Measurements from ENCODE around the gene MTCL3.

Gene MTCL3

DNA sequence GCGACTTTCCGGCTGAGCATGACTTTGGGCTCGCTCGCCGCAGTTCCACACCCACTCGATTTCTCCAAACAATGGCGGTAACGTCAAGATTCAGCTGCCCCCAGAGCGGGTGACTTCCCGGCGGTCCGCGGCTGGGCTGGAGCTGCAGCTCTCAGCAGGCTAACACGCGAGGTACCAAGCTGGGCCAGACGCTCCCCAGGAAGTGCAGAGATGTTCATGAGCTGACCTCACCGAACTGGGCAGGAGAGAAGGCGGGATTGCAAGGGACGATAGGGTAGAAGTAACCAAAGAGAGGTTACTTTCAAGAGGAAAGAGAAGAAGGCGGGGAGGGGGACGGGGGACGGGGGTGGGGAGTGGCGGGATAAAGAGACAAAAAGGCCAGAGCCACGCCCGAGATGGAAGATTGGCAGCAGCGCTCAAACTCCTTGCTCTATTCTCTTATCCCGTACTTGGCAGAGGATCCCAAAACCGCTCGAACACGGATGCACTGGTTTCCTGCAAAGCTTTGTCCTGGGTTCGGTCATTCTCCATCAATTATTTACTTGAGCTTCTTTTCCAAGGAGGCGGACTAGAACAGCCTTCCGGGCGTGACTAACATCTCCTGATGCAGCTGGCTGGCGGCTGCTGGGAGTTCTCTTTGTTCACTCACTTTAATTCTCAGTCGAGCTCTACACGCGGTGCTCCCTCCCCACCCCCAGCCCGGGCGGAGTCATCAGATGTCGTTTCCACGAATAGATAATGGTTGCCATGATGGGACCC, at the start of gene MTCL3:
TSS of gene MTCL3 (minus strand) at position 626 of the 759 bp plus-strand sequence.
- DNase-seq = peak; percentile 48
- Histone ChIP-seq H3K4me3 (peak within 1 kb of the TSS; percentile 28), H3K27me3 (no peaks in the 10 kb centered on the region), H3K9me3 (no peaks in the 10 kb centered on the region), H3K36me3 (no peaks in the 10 kb centered on the region)

DNA sequence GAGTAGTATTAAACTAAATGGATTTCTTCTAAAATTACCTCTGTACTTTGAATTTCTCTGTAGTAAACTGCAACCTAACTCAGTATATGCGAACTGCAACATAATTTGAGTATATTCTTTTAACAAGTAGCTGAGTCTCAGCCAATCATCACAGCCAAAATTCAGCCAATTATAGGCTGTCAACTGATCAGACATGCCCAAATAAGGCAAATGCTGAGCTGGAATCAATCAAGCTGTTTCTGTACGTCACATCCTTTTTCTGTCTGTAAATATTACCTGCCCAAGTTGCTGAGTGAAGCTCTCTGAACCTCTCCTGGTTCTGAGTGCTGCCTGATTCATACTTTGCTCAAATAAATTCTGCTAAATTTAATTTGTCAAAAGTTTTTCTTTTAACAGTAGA, 48.3 kb upstream of the MTCL3 start:
- no peaks in the 10 kb centered on the region for H3K9me3 ChIP-seq
- H3K36me3 ChIP-seq = no peaks in the 10 kb centered on the region
- H3K27me3 ChIP-seq = no peaks in the 10 kb centered on the region
- H3K4me3 ChIP-seq = no peak overlapping the region
- DNase-seq = no peak

GRCh38 chr6:127566651-127567050, 47.5 kb upstream of the MTCL3 start:
- H3K27me3 ChIP-seq = no peaks in the 10 kb centered on the region
- H3K4me3 ChIP-seq = no peak overlapping the region
- H3K36me3 ChIP-seq = no peaks in the 10 kb centered on the region
- H3K9me3 ChIP-seq = no peaks in the 10 kb centered on the region
- no peak for DNase-seq

DNA sequence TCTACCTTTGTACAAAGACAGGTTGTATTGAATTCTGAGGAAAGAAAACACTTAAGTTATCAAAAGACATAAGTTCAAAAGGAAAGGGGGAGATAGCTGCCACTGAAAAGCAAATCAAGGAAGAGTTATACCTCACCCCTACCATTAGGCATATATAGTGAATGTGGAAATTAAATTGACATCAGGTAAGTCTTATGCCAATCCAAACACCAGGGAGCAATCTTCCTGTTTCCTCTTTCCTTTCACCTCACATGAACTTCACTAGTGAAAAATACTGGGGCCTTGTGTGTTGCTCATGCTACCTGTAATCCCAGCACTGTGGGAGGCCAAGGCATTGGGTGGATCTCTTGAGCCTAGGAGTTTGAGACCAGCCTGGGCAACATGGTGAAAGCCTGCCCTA, 47.0 kb upstream of the MTCL3 start:
- Histone ChIP-seq H3K27me3 (no peaks in the 10 kb centered on the region), H3K36me3 (no peaks in the 10 kb centered on the region), H3K4me3 (no peak overlapping the region), H3K9me3 (no peaks in the 10 kb centered on the region)
- no peak for DNase-seq

GRCh38 chr6:127564761-127565160, 45.6 kb upstream of the MTCL3 start:
- Histone ChIP-seq H3K4me3 (no peak overlapping the region), H3K9me3 (no peaks in the 10 kb centered on the region), H3K36me3 (no peaks in the 10 kb centered on the region), H3K27me3 (no peaks in the 10 kb centered on the region)
- DNase-seq = no peak

DNA sequence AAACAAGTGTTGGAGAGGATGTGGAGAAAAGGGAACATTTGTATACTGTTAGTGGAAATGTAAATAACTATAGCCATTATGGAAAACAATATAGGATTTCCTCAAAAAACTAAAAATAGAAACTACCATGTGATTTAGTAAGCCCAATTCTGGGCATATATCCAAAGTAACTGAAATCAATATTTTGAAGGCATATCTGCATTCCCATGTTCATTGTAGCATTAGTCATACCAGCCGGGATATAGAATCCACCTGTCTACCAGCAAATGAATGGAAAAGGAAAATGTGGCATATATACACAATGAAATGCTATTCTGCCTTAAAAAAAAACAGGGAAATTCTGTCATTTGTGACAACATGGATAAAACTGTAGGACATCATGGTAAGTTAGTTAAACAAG, 42.5 kb upstream of the MTCL3 start:
- H3K4me3 ChIP-seq = no peak overlapping the region
- H3K9me3 ChIP-seq = no peaks in the 10 kb centered on the region
- no peaks in the 10 kb centered on the region for H3K36me3 ChIP-seq
- no peak for DNase-seq
- H3K27me3 ChIP-seq = no peaks in the 10 kb centered on the region

DNA sequence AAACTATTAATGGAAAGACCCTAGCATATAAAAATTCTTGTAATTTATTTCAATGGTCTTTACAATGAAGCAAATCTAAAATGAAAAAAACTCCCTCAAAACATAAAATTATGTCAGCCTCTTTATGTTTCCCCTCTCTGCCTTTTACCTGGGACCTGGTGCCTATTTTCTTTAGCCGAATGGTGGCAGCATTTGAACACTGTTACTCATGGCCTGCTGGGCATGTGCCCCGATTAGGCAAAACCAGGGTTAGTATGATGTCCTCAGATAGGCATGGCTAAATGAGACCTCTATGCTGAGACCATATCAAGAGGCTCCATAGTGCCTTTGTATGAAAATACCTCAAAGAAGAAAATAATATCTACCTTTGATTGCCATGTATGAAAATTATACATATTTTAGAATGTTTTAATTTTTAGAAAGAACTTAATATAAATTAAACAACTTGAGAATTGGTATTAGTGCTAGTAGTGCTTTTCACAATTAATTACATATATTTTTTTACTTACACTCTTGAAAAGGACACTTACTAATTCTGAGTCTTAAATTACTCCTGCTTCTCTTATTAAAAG, 35.4 kb upstream of the MTCL3 start:
- Histone ChIP-seq H3K4me3 (no peak overlapping the region), H3K27me3 (no peaks in the 10 kb centered on the region), H3K9me3 (no peaks in the 10 kb centered on the region), H3K36me3 (no peaks in the 10 kb centered on the region)
- peak; percentile 50 for DNase-seq

DNA sequence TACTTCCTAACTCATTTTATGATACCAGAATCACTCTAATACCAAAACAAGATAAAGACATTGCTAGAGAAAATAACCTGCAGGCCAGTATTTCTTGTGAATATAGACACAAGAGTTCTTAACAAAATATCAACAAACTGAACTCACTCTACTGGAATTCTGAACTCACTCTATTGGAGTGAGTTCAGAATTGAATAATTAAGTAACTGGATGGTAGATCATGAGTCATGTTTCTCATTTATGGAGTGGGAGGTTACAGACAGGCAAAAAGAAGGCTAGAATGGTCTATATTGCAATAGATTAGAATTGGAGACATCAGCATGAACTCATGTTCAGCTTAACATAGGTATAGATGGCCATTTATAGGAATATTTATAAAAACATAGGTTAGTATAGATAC, 31.3 kb upstream of the MTCL3 start:
- Histone ChIP-seq H3K9me3 (no peaks in the 10 kb centered on the region), H3K4me3 (no peak overlapping the region), H3K36me3 (no peaks in the 10 kb centered on the region), H3K27me3 (no peaks in the 10 kb centered on the region)
- DNase-seq = no peak

- H3K9me3 ChIP-seq = no peaks in the 10 kb centered on the region
- no peak for DNase-seq
- H3K36me3 ChIP-seq = no peaks in the 10 kb centered on the region
- no peak overlapping the region for H3K4me3 ChIP-seq
- H3K27me3 ChIP-seq = no peaks in the 10 kb centered on the region
Observed at GRCh38 chr6:127547904-127548649, 28.9 kb upstream of the MTCL3 start.

- DNase-seq = no peak
- no peaks in the 10 kb centered on the region for H3K9me3 ChIP-seq
- no peak overlapping the region for H3K4me3 ChIP-seq
- H3K36me3 ChIP-seq = no peaks in the 10 kb centered on the region
- no peaks in the 10 kb centered on the region for H3K27me3 ChIP-seq
Observed at GRCh38 chr6:127547215-127547614, 28.1 kb upstream of the MTCL3 start.

DNA sequence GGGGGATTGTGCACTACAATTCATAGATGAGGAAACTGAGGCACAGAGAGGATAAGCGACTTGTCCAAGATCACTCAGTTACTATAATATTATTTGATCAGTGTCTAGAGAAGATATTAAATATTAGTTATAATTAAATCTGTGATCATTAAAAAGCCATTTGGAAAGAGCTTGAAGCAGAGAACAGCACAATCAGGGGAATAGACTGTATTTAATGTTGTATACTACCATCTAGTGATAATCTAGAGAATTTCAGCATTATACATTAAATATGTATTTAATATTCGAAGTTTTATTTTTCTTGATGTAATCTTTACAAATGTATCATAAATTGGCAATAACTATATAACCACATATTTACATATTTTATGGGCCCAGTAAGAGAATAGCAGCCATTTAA, 20.1 kb upstream of the MTCL3 start:
- Histone ChIP-seq H3K27me3 (no peaks in the 10 kb centered on the region), H3K9me3 (no peaks in the 10 kb centered on the region), H3K36me3 (no peaks in the 10 kb centered on the region), H3K4me3 (no peak overlapping the region)
- no peak for DNase-seq

DNA sequence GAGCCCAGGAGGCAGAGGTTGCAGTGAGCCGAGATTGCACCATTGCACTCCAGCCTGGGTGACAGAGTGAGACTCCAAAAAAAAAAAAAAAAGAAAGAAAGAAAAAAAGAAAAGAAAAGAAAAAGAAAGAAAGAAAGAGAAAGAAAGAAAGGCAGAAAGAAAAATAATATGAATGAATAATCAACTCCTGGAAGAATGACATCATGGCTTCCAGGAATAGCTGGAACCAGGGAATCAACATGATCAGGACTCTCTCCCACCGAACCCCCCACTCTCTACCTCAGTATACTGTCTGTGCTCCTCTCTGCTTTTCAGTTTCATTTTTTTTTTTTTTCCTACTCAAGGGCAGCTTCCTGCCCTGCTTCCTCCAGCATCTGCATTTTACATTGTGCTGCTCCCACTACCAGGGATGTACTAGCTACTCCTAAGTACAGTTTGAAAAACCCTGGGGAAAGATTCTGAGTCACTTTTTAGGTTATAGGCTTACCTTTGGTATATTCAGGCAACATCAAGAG, 19.7 kb upstream of the MTCL3 start:
- no peak overlapping the region for H3K4me3 ChIP-seq
- DNase-seq = no peak
- no peaks in the 10 kb centered on the region for H3K36me3 ChIP-seq
- H3K9me3 ChIP-seq = no peaks in the 10 kb centered on the region
- no peaks in the 10 kb centered on the region for H3K27me3 ChIP-seq

- H3K9me3 ChIP-seq = no peaks in the 10 kb centered on the region
- no peaks in the 10 kb centered on the region for H3K27me3 ChIP-seq
- no peaks in the 10 kb centered on the region for H3K36me3 ChIP-seq
- no peak overlapping the region for H3K4me3 ChIP-seq
- DNase-seq = no peak
Observed at GRCh38 chr6:127533736-127534135, 14.6 kb upstream of the MTCL3 start.

DNA sequence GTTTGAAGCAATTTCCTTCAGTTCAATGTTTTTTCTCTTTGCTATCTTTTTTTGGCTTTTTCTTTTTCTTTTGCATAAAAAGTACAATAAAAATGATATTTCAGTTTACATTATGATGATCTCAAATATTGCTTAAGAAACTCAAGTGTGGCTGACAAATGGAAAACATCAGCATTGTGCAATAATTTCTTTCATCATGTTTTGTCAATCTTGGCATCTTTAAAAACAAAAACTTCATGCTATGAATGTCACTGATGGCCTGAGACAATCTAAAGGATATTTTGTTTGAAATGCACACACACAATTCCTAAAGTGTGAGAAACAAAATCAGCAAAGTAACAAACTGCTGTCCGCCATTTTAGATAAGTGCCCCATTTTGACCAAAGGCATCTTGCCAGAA, 13.9 kb upstream of the MTCL3 start:
- Histone ChIP-seq H3K4me3 (no peak overlapping the region), H3K36me3 (no peaks in the 10 kb centered on the region), H3K27me3 (no peaks in the 10 kb centered on the region), H3K9me3 (no peaks in the 10 kb centered on the region)
- no peak for DNase-seq

GRCh38 chr6:127522714-127523113, 3.6 kb upstream of the MTCL3 start:
- Histone ChIP-seq H3K4me3 (no peak overlapping the region), H3K9me3 (no peaks in the 10 kb centered on the region), H3K27me3 (no peaks in the 10 kb centered on the region), H3K36me3 (no peaks in the 10 kb centered on the region)
- no peak for DNase-seq

DNA sequence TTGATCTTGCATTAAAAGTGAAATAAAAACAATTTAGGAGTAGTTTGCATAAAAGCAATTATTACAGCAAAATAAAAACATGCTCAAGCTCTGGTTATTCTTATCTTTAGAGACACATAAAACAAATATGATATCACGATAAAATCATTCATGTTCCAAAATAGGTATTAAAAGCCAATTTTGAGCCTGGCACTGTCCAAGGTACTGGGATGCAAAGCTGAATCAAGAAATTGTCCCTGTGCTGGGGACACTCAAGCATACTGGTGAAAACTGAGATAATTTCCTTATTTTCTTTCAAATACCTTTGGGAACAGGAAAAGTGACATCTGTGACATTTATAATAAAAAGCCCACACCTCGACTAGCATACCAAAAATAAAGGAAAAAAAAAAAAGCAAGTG, 931 bp upstream of the MTCL3 start:
- DNase-seq = no peak
- no peaks in the 10 kb centered on the region for H3K27me3 ChIP-seq
- no peaks in the 10 kb centered on the region for H3K36me3 ChIP-seq
- H3K9me3 ChIP-seq = no peaks in the 10 kb centered on the region
- no peak overlapping the region for H3K4me3 ChIP-seq

DNA sequence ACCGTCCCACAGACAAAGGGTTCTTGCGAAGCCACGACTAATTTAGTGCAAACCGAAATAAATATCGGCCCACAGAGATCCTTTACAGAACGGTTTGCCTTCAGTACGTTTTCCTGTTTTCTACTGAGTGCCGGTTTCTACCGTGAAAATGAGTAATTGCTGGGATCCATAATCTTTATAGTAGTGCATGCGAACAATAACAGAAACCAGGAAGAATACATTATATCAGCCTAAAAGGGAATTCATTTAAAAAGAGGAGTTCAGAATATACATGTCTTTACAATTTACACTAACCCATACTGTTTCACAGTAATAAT, 292 bp upstream of the MTCL3 start:
- H3K9me3 ChIP-seq = no peaks in the 10 kb centered on the region
- peak overlapping the region; percentile 28 for H3K4me3 ChIP-seq
- no peaks in the 10 kb centered on the region for H3K36me3 ChIP-seq
- no peaks in the 10 kb centered on the region for H3K27me3 ChIP-seq
- DNase-seq = no peak
